Measurements from ENCODE around the gene CUX1.

GRCh38 chr7:101882595-101883564 lies 65.5 kb downstream of the CUX1 start:
- TF ChIP-seq POLR2A (IDR thresholded peaks at IDR 0.05; ENCODE audit: low read depth, low read length) (no peak), TAF1 (IDR thresholded peaks at IDR 0.05; ENCODE audit: low read depth, low read length) (no peak)

Data from GM12891 (cell line).